Measurements from ENCODE around the gene COL12A1. TPM values are rescaled to one million over a fixed set of nuclear protein-coding genes. Genes with fewer than 3 reads are reported as not detected.

COL12A1 gene
- total and polyA plus RNA-seq, 10 of the 15 experiments (the other 5 are each of a cell fraction or from before 2014, with no cell fraction given) = under 0.01 to 0.69 (median 0.11) TPM; not detected in 6

- TF ChIP-seq RB1 (IDR thresholded peaks at IDR 0.05; ENCODE audit: borderline replicate concordance) = no peak
- TF ChIP-seq TAF1 (IDR thresholded peaks at IDR 0.05; ENCODE audit: borderline replicate concordance, low read depth, low read length) = no peak
Observed at GRCh38 chr6:75084872-75085381, 120.9 kb downstream of the COL12A1 start (continued).

DNA sequence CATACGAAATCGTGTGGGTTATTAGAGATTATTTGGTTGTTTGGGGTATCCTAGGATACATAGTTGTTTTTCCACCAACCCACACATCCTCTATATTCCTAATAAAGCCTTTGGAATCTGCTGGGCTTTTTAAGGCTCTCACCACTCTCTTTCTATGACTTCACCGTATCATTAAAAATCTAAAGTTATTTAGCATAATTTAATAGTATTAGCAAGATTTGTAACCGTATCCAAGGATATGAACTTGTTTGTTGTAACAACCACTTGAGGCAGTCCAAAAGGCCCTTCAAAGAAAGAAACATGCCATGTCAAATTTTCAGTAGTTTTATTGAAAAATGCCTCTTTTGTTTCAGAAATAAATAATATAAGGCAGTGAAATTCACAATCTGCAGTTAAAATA, 121.8 kb downstream of the COL12A1 start:
- no peak for TF ChIP-seq RELA (IDR thresholded peaks at IDR 0.05; ENCODE audit: borderline replicate concordance, partially characterized antibody)
- no peak for TF ChIP-seq KAT2A (conservative IDR thresholded peaks at IDR 0.05; ENCODE audit: control insufficient read depth, low read depth, low read length)
- TF ChIP-seq NRF1 (conservative IDR thresholded peaks at IDR 0.05; ENCODE audit: low read depth, low read length) = no peak
- no peak for TF ChIP-seq TCF3 (IDR thresholded peaks at IDR 0.05; ENCODE audit: borderline replicate concordance, insufficient read depth, low read depth, low read length)
- TF ChIP-seq FOXM1 (IDR thresholded peaks at IDR 0.05; ENCODE audit: low read depth, low read length) = no peak
- TF ChIP-seq GATAD2B (conservative IDR thresholded peaks at IDR 0.05; ENCODE audit: low read depth) = no peak
- no peak for TF ChIP-seq HDAC6 (IDR thresholded peaks at IDR 0.05; ENCODE audit: unreplicated experiment)
- no peak for TF ChIP-seq GABPA (IDR thresholded peaks at IDR 0.05; ENCODE audit: low read depth)
- FAIRE-seq (no peak), ATAC-seq (no peak), DNase-seq (ENCODE audit: low read depth, low spot score) (no peak)
- ChIA-PET RAD21 (ENCODE audit: unreplicated experiment) (no interaction called here), POLR2A (no interaction called here), CTCF (interaction anchor here (1.5 kb wide), 1 partner anchor 125 kb away, joined by 3 read pairs; no protein-coding TSS in a partner anchor), SMC1A (ENCODE audit: uncharacterized antibody, unreplicated experiment) (no interaction called here)
- no peak overlapping the region for H3K4me3 ChIP-seq
- WGBS (ENCODE audit: insufficient coverage, insufficient replicate concordance, low lambda C conversion rate, missing lambda C conversion rate) = 17% methylated on average over 4 of the region's 4 CpGs
- intact Hi-C loops (cut with micrococcal nuclease; ENCODE audit: unreplicated experiment) = no loop called here
- peaks cover 4 to 8% of the 10 kb centered on the region in 2 experiments; a peak in 3 of 4 replicates for H3K27me3 ChIP-seq (replicated peaks in 1 of 2; ENCODE audit: control insufficient read depth in 2 of 2, insufficient read depth in 2 of 2, low read length in 1 of 2)
- no peak overlapping the region for H3K27ac ChIP-seq (ENCODE audit: control insufficient read depth, insufficient read depth)
- H3K9ac ChIP-seq (ENCODE audit: control insufficient read depth, insufficient read depth, low read length) = no peak overlapping the region
- H3K79me2 ChIP-seq (ENCODE audit: control insufficient read depth, insufficient read depth, low read length) = no peaks in the 10 kb centered on the region
- no peak overlapping the region for H2AFZ ChIP-seq (ENCODE audit: control insufficient read depth, low read depth, low read length)
- H3K4me1 ChIP-seq (ENCODE audit: control insufficient read depth, insufficient read depth, low read length) = no peaks in the 10 kb centered on the region
- no peaks in the 10 kb centered on the region for H3K36me3 ChIP-seq (ENCODE audit: control insufficient read depth in 2 of 2, insufficient read depth in 2 of 2, low read length in 1 of 2)
- no peaks in the 10 kb centered on the region for H4K20me1 ChIP-seq (ENCODE audit: control insufficient read depth, insufficient read depth)
- no peaks in the 10 kb centered on the region for H3K9me3 ChIP-seq (replicated peaks; ENCODE audit: control insufficient read depth, insufficient read depth, low read length)
- in situ Hi-C loops (cut with MboI) = no loop called here
- no TSS peak for BruUV-seq (replicated peaks)
- H3K4me2 ChIP-seq (ENCODE audit: control insufficient read depth, insufficient read depth) = no peak overlapping the region
